Measurements from ENCODE around the gene NOLC1. TPM values are rescaled to one million over a fixed set of nuclear protein-coding genes. Genes with fewer than 3 reads are reported as not detected.

NOLC1 gene
- polyA plus RNA-seq, 2 of the 4 experiments (the other 2 are of a cell fraction) = 129 to 188 TPM

GRCh38 chr10:102120991-102121738, 31.0 kb upstream of the NOLC1 start:
- H3K27ac ChIP-seq = peak overlapping the region; percentile 85 to 98
- H3K9me3 ChIP-seq = no peaks in the 10 kb centered on the region
- peak overlapping the region; percentile 97 for H3K4me3 ChIP-seq
- FAIRE-seq = no peak
- peak overlapping the region; percentile 97 for H3K4me2 ChIP-seq
- peak in 1 of 2 experiments; percentile 5; a peak in 2 of 6 replicates for ATAC-seq
- peaks cover 45% of the 10 kb centered on the region for H3K4me1 ChIP-seq
- ChIA-PET POLR2A (no interaction called here), CTCF (interaction anchor here (0.5 to 3.9 kb wide), 7 partner anchors 11 to 463 kb away, joined by 3 to 45 read pairs (median 3); partner anchors contain the start of gene PPRC1)
- no peak for DNase-seq (ENCODE audit: low read depth in 1 of 2, low spot score in 1 of 2)
- no peak for TF ChIP-seq KDM1A (IDR thresholded peaks at IDR 0.05; ENCODE audit: low read depth)
- no peak for TF ChIP-seq FOSL2 (IDR thresholded peaks at IDR 0.05)
- TF ChIP-seq FOSL2 (CRISPR knock-in tag; IDR thresholded peaks at IDR 0.05) = no peak
- no peak for TF ChIP-seq EHMT2 (IDR thresholded peaks at IDR 0.05; ENCODE audit: low read depth)
- no peak for TF ChIP-seq USF2 (IDR thresholded peaks at IDR 0.05)
- TF ChIP-seq CHD4 (IDR thresholded peaks at IDR 0.05; ENCODE audit: borderline replicate concordance) = no peak
- no peak for TF ChIP-seq POLR2A (IDR thresholded peaks at IDR 0.05; ENCODE audit: low read length)
- TF ChIP-seq RCOR1 (IDR thresholded peaks at IDR 0.05; ENCODE audit: low read depth, low read length) = no peak
- no peak for TF ChIP-seq TP53 (CRISPR knock-in tag; IDR thresholded peaks at IDR 0.05)
- no peak for TF ChIP-seq RNF2 (IDR thresholded peaks at IDR 0.05; ENCODE audit: borderline replicate concordance, low read depth)
- no peak for TF ChIP-seq JUNB (IDR thresholded peaks at IDR 0.05)
- 49% methylated on average over 10 of the region's 15 CpGs for WGBS (ENCODE audit: missing lambda C conversion rate)

GRCh38 chr10:102121739-102122372, 30.3 kb upstream of the NOLC1 start:
- no peak overlapping the region for H3K4me3 ChIP-seq
- no peak overlapping the region for H3K27ac ChIP-seq
- ChIA-PET CTCF (interaction anchor here (0.6 to 3.9 kb wide), 7 partner anchors 10 to 462 kb away, joined by 3 to 45 read pairs (median 4); partner anchors contain the start of gene PPRC1), POLR2A (no interaction called here)
- no peak for FAIRE-seq
- no peak for DNase-seq (ENCODE audit: low read depth in 1 of 2, low spot score in 1 of 2)
- peak overlapping the region; percentile 97; the same call in 2 of the 3 replicates for H3K4me2 ChIP-seq
- no peaks in the 10 kb centered on the region for H3K9me3 ChIP-seq
- WGBS (ENCODE audit: missing lambda C conversion rate) = 83% methylated on average over 6 of the region's 6 CpGs
- no peak for ATAC-seq
- TF ChIP-seq KDM5A (IDR thresholded peaks at IDR 0.05) (no peak), NFE2L2 (conservative IDR thresholded peaks at IDR 0.05; ENCODE audit: low read length) (no peak), MAFK (IDR thresholded peaks at IDR 0.05; ENCODE audit: partially characterized antibody) (peak; percentile 35), PBX3 (IDR thresholded peaks at IDR 0.05) (0 out of 2 replicates have a peak, but pooled peaks have one; percentile 18)
- peaks cover 38% of the 10 kb centered on the region for H3K4me1 ChIP-seq

GRCh38 chr10:102122450-102122849, 29.7 kb upstream of the NOLC1 start:
- no peak overlapping the region for H3K4me3 ChIP-seq
- FAIRE-seq (no peak), ATAC-seq (no peak), DNase-seq (ENCODE audit: low read depth in 1 of 2, low spot score in 1 of 2) (no peak)
- 95% methylated on average over 1 of the region's 1 CpG for WGBS (ENCODE audit: missing lambda C conversion rate)
- H3K4me2 ChIP-seq = no peak overlapping the region
- H3K9me3 ChIP-seq = no peaks in the 10 kb centered on the region
- POLR2A ChIA-PET = no interaction called here
- H3K27ac ChIP-seq = no peak overlapping the region
- CTCF ChIA-PET = interaction anchor here (0.9 to 3.9 kb wide), 5 partner anchors 9 to 281 kb away, joined by 3 to 45 read pairs (median 4); partner anchors contain the start of gene PPRC1
- TF ChIP-seq CEBPB (IDR thresholded peaks at IDR 0.05) (no peak), TFCP2L1 (CRISPR knock-in tag; IDR thresholded peaks at IDR 0.05) (no peak), KDM5A (IDR thresholded peaks at IDR 0.05) (no peak), JUNB (IDR thresholded peaks at IDR 0.05) (no peak), MYC (IDR thresholded peaks at IDR 0.05; ENCODE audit: borderline replicate concordance, low read length) (no peak), NPAS2 (CRISPR knock-in tag; IDR thresholded peaks at IDR 0.05; ENCODE audit: borderline replicate concordance) (no peak), E2F6 (IDR thresholded peaks at IDR 0.05; ENCODE audit: borderline replicate concordance, low read depth) (no peak), EHF (CRISPR knock-in tag; IDR thresholded peaks at IDR 0.05) (no peak)
- peaks cover 34% of the 10 kb centered on the region for H3K4me1 ChIP-seq
